ENCODE data around the gene PTPRA. TPM values are rescaled to one million over a fixed set of nuclear protein-coding genes. Genes with fewer than 3 reads are reported as not detected.
A peak's percentile ranks its signal among the peaks of the same experiment; 100 is the strongest.
"Not testable (repeated sequence)": the region's sequence is repeated elsewhere in the genome, so short reads cannot be mapped to it uniquely, and the experiment has no call there.

PTPRA gene
- total RNA-seq, 4 donors from 2014 or later, result 54.1 to 85.4 (median 67.0) TPM

DNA sequence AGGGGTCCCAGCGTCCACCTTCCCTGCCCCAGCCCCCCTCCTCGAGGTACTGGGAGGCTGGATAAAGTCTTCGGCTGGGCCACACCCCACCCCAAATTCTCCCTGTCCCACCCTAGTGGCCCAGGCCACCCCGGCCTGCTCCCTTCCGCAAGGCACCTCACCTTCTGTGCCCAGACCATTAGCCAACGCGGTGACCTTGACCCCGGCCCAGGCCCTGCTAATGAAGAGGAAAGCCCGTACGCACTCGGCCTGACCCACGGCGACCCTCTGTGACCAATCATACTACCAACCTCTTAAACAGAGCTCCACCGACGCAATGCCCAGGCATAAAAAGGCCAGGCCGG lies 198.0 kb downstream of the PTPRA start:
- Histone ChIP-seq H3K36me3 (no peaks in the 10 kb centered on the region), H3K4me3 (peak overlapping the region in 1 of 2 donors; percentile 58), H3K27me3 (peaks cover 60% of the 10 kb centered on the region), H3K4me1 (peaks cover 0 to 16% (median 6%) of the 10 kb centered on the region in 3 donors), H3K9me3 (no peaks in the 10 kb centered on the region), H3K27ac (peak overlapping the region in 1 of 4 donors; percentile 44)
- WGBS, 2 donors (ENCODE audit: low coverage in 1 of 2), result no CpG with 5 or more reads among the region's 16 CpGs
- TF ChIP-seq, protein P1, sequence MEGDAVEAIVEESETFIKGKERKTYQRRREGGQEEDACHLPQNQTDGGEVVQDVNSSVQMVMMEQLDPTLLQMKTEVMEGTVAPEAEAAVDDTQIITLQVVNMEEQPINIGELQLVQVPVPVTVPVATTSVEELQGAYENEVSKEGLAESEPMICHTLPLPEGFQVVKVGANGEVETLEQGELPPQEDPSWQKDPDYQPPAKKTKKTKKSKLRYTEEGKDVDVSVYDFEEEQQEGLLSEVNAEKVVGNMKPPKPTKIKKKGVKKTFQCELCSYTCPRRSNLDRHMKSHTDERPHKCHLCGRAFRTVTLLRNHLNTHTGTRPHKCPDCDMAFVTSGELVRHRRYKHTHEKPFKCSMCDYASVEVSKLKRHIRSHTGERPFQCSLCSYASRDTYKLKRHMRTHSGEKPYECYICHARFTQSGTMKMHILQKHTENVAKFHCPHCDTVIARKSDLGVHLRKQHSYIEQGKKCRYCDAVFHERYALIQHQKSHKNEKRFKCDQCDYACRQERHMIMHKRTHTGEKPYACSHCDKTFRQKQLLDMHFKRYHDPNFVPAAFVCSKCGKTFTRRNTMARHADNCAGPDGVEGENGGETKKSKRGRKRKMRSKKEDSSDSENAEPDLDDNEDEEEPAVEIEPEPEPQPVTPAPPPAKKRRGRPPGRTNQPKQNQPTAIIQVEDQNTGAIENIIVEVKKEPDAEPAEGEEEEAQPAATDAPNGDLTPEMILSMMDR (IDR thresholded peaks at IDR 0.05), result no peak
- TF ChIP-seq EP300 (IDR thresholded peaks at IDR 0.05) (no peak), POLR2AphosphoS5 (IDR thresholded peaks at IDR 0.05) (no peak), POLR2A (IDR thresholded peaks at IDR 0.05) (no peak)
- no peak for ATAC-seq

DNA sequence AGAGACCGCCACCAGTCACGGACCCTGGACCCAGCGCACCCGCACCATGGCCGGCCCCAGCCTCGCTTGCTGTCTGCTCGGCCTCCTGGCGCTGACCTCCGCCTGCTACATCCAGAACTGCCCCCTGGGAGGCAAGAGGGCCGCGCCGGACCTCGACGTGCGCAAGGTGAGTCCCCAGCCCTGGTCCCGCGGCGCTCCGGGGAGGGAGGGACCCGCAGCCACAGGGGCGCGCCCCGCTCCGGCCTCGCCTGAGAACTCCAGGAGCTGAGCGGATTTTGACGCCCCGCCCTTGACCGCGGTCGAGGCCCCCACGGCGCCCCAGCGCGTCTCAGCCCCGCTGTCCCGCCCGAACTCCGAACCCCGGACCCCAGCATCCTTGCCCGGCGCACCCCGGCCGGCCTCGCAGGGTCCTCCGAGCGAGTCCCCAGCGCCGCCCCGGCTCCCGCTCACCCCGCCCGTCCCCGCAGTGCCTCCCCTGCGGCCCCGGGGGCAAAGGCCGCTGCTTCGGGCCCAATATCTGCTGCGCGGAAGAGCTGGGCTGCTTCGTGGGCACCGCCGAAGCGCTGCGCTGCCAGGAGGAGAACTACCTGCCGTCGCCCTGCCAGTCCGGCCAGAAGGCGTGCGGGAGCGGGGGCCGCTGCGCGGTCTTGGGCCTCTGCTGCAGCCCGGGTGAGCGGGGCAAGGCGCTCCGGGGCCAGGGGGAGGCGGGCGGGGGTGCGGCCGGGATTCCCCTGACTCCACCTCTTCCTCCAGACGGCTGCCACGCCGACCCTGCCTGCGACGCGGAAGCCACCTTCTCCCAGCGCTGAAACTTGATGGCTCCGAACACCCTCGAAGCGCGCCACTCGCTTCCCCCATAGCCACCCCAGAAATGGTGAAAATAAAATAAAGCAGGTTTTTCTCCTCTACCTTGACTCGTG lies 198.6 kb downstream of the PTPRA start, which contains the start of gene OXT:
Gene OXT (plus strand): TSS at position 11 of the 920 bp plus-strand sequence. CDS start 36 bp downstream, at position 47.
- no peak for TF ChIP-seq EP300 (IDR thresholded peaks at IDR 0.05)
- peak in 1 of 2 donors; percentile 13 for TF ChIP-seq POLR2A (IDR thresholded peaks at IDR 0.05)
- Histone ChIP-seq H3K9me3 (no peaks in the 10 kb centered on the region), H3K4me3 (peak within 1 kb of the TSS; percentile 23 to 58), H3K4me1 (peaks cover 0 to 16% (median 6%) of the 10 kb centered on the region in 3 donors), H3K27ac (peak within 1 kb of the TSS in 1 of 4 donors; percentile 44), H3K27me3 (peaks cover 66% of the 10 kb centered on the region), H3K36me3 (no peaks in the 10 kb centered on the region)
- peak; percentile 60 for ATAC-seq
- 0% methylated on average over 6 of the region's 95 CpGs; no CpG with 5 or more reads in 1 of the 2 donors for WGBS, 2 donors (ENCODE audit: low coverage in 1 of 2)

DNA sequence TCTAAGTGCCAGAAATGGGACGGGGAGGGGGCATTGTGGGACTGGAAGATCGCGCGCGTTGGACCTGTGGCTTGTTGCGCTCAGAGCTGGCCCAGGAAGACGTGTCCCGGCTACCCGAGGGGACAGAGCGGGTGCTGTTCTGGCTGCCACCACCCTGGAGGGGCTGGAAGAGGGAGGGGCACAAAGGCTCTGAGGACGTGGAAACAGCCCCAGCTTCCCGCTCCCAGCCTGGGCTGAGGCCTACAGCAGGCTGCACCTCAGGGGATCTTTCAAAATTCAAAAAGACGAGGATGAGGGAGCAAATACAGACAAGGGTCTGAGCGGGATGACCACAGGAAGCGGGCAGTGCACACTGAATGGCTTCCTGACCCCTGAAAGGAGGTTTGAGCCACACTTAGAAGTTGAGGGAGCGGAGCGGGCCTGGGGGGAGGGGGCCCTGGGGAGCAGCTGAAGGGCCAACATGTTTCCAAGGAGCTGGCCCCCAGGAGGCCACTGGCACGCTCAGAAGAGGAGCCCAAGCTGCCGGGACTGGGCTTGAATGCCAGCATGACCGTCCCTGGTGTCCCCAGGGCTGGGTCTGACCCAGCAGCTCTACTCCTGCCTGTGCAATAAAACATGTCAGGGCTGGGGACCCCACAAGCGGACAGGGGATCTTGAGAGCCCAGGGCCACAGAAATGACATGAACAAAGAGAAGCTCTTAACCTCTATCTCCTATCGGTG lies 199.4 kb downstream of the PTPRA start:
- Histone ChIP-seq H3K9me3 (no peaks in the 10 kb centered on the region), H3K27me3 (peaks cover 64% of the 10 kb centered on the region), H3K36me3 (no peaks in the 10 kb centered on the region), H3K4me1 (peaks cover 0 to 16% (median 6%) of the 10 kb centered on the region in 3 donors), H3K27ac (no peak overlapping the region), H3K4me3 (peak overlapping the region in 1 of 2 donors; percentile 58)
- 57 to 60% methylated on average over 1 to 9 of the region's 22 CpGs for WGBS, 2 donors (ENCODE audit: low coverage in 1 of 2)
- no peak for TF ChIP-seq POLR2AphosphoS5 (IDR thresholded peaks at IDR 0.05)
- no peak for ATAC-seq

DNA sequence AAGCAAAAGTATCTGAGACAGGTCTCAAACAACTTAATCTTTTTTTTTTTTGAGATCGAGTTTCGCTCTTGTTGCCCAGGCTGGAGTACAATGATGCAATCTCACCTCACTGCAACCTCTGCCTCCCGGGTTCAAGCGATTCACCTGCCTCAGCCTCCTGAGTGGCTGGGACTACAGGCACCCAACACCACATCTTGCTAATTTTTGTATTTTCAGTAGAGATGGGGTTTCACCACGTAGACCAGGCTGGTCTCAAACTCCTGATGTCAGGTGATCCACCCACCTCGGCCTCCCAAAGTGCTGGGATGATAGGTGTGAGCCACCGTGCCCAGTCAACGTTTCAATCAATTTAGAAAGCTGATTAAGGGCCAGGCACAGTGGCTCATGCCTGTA lies 200.0 kb downstream of the PTPRA start:
- not testable (repeated sequence) for H3K4me3 ChIP-seq, H3K36me3 ChIP-seq, H3K9me3 ChIP-seq, ATAC-seq, H3K27ac ChIP-seq
- Histone ChIP-seq H3K27me3 (peaks cover 64% of the 10 kb centered on the region), H3K4me1 (peaks cover 0 to 16% (median 6%) of the 10 kb centered on the region in 3 donors)
- WGBS, 2 donors (ENCODE audit: low coverage in 1 of 2), result 67 to 91% methylated on average over 1 to 6 of the region's 8 CpGs

DNA sequence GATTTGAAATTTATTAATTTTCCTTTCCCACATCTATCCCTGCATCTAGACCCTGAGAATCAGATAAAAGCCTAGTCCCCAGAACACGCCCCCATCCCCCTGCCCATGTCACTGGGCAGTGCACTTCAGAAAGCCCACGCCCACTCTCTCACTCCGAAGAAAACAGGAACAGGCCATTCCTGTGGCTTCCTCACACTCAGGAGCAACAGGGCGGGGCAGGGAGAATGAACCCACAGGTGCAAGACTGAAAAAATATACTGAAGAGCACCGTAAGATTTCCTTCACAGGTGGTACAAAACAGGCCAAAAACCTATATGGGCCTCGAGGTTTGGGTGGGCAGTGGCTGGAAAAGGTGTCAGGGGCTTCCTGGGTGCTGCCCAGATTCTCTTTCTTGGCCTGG lies 201.5 kb downstream of the PTPRA start:
- TF ChIP-seq POLR2A (IDR thresholded peaks at IDR 0.05) (no peak), POLR2AphosphoS5 (IDR thresholded peaks at IDR 0.05) (no peak), EP300 (IDR thresholded peaks at IDR 0.05) (no peak)
- TF ChIP-seq, protein P1 (IDR thresholded peaks at IDR 0.05), result no peak
- Histone ChIP-seq H3K27me3 (peaks cover 59% of the 10 kb centered on the region), H3K27ac (no peak overlapping the region), H3K36me3 (no peaks in the 10 kb centered on the region), H3K9me3 (no peaks in the 10 kb centered on the region), H3K4me1 (peaks cover 0 to 16% (median 6%) of the 10 kb centered on the region in 3 donors), H3K4me3 (no peak overlapping the region)
- ATAC-seq, result no peak
- WGBS, 2 donors (ENCODE audit: low coverage in 1 of 2), result 82 to 88% methylated on average over 2 to 4 of the region's 6 CpGs

DNA sequence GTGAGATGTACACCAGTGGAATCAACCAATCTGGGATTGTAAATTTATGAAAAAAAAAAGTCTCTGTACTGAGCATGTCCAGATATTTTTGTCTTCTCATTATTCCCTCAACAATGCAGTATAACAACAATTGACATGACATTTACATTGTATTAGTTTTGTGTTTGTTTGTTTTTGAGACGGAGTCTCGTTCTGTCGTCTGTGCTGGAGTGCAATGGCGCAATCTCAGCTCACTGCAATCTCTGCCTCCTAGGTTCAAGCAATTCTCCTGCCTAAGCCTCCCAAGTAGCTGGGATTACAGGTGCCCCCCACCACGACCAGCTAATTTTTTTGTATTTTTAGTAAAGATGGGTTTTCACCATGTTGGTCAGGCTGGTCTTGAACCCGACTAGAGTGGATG lies 202.0 kb downstream of the PTPRA start:
- not testable (repeated sequence) for ATAC-seq

More for the DNA sequence above, 202.0 kb downstream of the PTPRA start:
- H3K4me1 ChIP-seq, result peaks cover 0 to 16% (median 6%) of the 10 kb centered on the region in 3 donors
- H3K9me3 ChIP-seq, H3K4me3 ChIP-seq, H3K36me3 ChIP-seq, H3K27ac ChIP-seq: not testable (repeated sequence)
- H3K27me3 ChIP-seq, result peaks cover 59% of the 10 kb centered on the region
- 72% methylated on average over 6 of the region's 6 CpGs; no CpG with 5 or more reads in 1 of the 2 donors for WGBS, 2 donors (ENCODE audit: low coverage in 1 of 2)
